HG02981 (cell line): ENCODE results near the gene HAT1.
"Not testable (repeated sequence)": the region's sequence is repeated elsewhere in the genome, so short reads cannot be mapped to it uniquely, and the experiment has no call there.

Experiments used
- ATAC-seq: cut with Tn5 transposase; IDR thresholded peaks from one replicate; pipeline ENCODE4 v1.9.1; 2021; ENCODE audit warnings: mild to moderate bottlenecking, moderate library complexity; ENCODE audit not compliant: unreplicated experiment

Gene HAT1

GRCh38 chr2:171968509-171968908, 46.2 kb downstream of the HAT1 start:
- ATAC-seq: no peak

GRCh38 chr2:171972329-171972982, 50.2 kb downstream of the HAT1 start:
- no peak for ATAC-seq

GRCh38 chr2:171979103-171979502, 56.8 kb downstream of the HAT1 start:
- ATAC-seq: no peak

- not testable (repeated sequence) for ATAC-seq
Measured at GRCh38 chr2:171983924-171984323, 61.7 kb downstream of the HAT1 start.

- ATAC-seq: no peak
Measured at GRCh38 chr2:171985076-171985475, 62.8 kb downstream of the HAT1 start.

- ATAC-seq: no peak
Measured at GRCh38 chr2:171986778-171987177, 64.5 kb downstream of the HAT1 start.

GRCh38 chr2:171991027-171991426, 68.8 kb downstream of the HAT1 start:
- ATAC-seq: no peak

- no peak for ATAC-seq
Measured at GRCh38 chr2:171995586-171995985, 73.3 kb downstream of the HAT1 start.

- ATAC-seq: no peak
Measured at GRCh38 chr2:171996021-171996420, 73.8 kb downstream of the HAT1 start.

- not testable (repeated sequence) for ATAC-seq
Measured at GRCh38 chr2:171997031-171997430, 74.8 kb downstream of the HAT1 start.

GRCh38 chr2:171999161-171999560, 76.9 kb downstream of the HAT1 start:
- ATAC-seq: no peak

GRCh38 chr2:171999604-172000469, 77.6 kb downstream of the HAT1 start, which contains the start of gene METAP1D:
METAP1D (plus strand) TSS chr2:171999953; CDS start chr2:171999970, 17 bp downstream.
- peak; percentile 94 for ATAC-seq

- no peak for ATAC-seq
Measured at GRCh38 chr2:172000696-172001361, 78.6 kb downstream of the HAT1 start.

- no peak for ATAC-seq
Measured at GRCh38 chr2:172007372-172007771, 85.1 kb downstream of the HAT1 start.

GRCh38 chr2:172009823-172010222, 87.6 kb downstream of the HAT1 start:
- ATAC-seq: no peak

GRCh38 chr2:172011812-172012575, 89.7 kb downstream of the HAT1 start:
- ATAC-seq: no peak

- no peak for ATAC-seq
Measured at GRCh38 chr2:172012677-172013391, 90.6 kb downstream of the HAT1 start.

- ATAC-seq: peak; percentile 85
Measured at GRCh38 chr2:172013396-172013795, 91.1 kb downstream of the HAT1 start.

- no peak for ATAC-seq
Measured at GRCh38 chr2:172021074-172021931, 99.0 kb downstream of the HAT1 start.
